ENCODE measurements around the gene CDNF. TPM values are rescaled to one million over a fixed set of nuclear protein-coding genes. Genes with fewer than 3 reads are reported as not detected.
A peak's percentile ranks its signal among the peaks of the same experiment; 100 is the strongest.
"Not testable (repeated sequence)": the region's sequence is repeated elsewhere in the genome, so short reads cannot be mapped to it uniquely, and the experiment has no call there.

CDNF gene
- 0.74 and 1.7 TPM in 2 replicates for total RNA-seq (2014; rRNA removed; shearing (Covaris generic))
- polyA plus RNA-seq (2015; cell fraction: cytosol; rRNA removed), result 1.1 and 1.5 TPM in 2 replicates
- 2.0 and 3.1 TPM in 2 replicates for polyA plus RNA-seq (2015; cell fraction: nucleus; rRNA removed)

DNA sequence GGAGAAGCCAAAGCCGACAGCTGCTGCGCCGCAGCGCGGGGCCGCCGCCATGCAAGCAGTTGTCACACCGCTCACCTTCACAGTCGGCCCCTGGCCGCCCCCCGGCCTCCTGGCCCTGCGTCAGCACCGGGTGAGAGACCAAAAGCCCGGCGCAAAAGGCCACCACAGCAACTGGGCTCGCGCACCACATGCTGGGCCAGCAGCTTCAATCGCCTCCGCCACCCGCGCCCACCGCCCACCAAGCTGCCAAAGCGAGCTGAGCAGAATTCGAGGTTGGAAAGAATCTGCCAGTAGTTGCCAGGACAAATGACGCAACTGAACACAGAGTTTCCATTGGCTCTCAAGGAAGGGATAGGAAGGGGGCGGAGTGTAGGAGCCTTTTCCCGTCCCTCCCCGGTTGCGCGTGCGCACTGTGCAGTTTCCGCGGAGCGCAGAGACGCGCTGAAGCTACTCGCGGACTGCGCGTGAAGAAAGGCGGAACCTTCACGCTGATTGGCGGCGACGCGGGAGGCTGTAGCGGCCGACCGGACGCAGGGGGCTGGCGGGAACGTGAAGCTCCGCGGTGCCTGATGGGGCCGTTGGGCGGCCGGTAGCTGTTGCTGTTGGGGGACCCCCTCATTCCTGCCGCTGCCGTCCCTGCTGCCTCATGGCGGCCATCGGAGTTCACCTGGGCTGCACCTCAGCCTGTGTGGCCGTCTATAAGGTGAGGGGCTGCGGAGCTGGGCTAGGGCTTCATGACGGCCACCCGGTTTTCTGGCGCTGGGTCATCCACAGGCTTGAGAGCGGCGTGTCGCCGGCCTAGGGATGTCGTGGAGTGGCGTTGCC lies at the start of gene CDNF, which contains the start of the genes HSPA14 and MSANTD7:
TSS of gene CDNF (minus strand) at position 281 of the 825 bp plus-strand sequence. CDS start at position 190, 91 bp downstream.
TSS of gene HSPA14 (plus strand) at position 550 of the 825 bp plus-strand sequence. CDS start at position 647, 97 bp downstream.
TSS of gene MSANTD7 (plus strand) at position 550 of the 825 bp plus-strand sequence. CDS start 3,979 bp downstream, outside the sequence.
- peak; percentile 97 for DNase-seq (ENCODE audit: low read depth, low spot score)
- in situ Hi-C loops (cut with HindIII; ENCODE audit: low pct_unique_long_range_greater_than_20kb, low sequenced_read_pairs), result no loop called here

- no peak for DNase-seq (ENCODE audit: low read depth, low spot score)
- in situ Hi-C loops (cut with HindIII; ENCODE audit: low pct_unique_long_range_greater_than_20kb, low sequenced_read_pairs), result no loop called here
Measured at GRCh38 chr10:14884082-14884481, 46.2 kb upstream of the CDNF start.

DNA sequence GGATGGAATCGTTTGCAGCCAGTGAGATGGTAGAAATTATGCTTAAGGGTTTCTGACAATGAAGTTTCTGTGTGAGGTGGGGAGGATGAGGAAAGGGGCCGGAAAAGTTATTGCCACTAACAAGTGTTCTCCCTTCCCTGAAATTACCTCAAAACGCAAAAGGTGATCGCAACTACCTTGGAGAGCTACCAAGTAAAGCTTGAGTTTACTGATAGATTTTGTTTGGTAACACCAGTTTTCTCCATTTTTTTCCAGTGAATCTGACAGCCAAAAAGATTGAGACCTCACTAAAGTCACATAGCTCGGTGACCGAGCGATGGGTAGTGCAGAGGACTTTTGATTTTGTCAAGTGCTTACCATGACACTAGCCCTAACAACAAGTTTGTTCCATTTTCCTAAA lies 42.4 kb upstream of the CDNF start:
- in situ Hi-C loops (cut with HindIII; ENCODE audit: low pct_unique_long_range_greater_than_20kb, low sequenced_read_pairs), result no loop called here
- peak; percentile 1 for DNase-seq (ENCODE audit: low read depth, low spot score)

- in situ Hi-C loops (cut with HindIII; ENCODE audit: low pct_unique_long_range_greater_than_20kb, low sequenced_read_pairs), result no loop called here
- DNase-seq (ENCODE audit: low read depth, low spot score), result no peak
Measured at GRCh38 chr10:14879928-14880193, 42.0 kb upstream of the CDNF start.

DNA sequence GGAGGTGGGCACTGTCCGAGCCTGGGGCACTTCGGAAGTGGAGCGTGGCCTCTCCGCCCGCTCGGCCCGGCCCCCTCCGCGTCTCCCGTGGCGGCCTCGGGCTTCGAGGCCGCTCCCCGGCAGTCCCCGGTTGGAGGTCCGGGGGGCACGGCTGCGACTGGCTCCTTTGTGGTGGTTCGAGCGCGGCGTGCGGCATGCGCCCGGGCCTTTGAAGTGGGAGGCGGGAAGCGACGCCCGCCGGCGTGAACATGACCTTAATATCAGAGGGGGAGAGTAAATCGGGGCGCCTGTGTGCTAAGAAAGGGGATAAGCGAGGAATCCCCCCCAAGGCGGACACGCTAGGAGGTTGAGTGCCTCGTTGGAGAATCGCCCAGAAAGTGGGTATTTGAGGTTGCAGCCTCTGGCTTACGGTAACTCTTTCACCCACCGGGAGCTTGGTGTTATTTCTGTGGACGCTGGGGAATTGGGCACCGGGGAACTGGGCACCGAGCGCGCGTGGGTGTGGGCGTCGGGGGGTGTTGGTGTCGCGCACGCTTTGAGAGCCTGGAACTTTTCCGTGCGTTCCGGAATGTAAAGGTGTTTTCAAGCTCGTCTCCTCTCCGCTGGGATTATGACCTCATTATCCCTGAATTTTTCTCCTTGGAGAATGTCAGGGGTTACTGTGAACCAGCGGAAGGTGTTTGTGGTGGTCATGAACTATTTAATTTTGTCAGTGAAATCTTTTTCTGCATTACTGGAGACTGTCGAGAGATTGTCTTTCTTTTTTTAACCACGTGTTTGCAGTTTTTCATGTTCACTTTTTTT lies 41.5 kb upstream of the CDNF start:
- peak; percentile 2 for DNase-seq (ENCODE audit: low read depth, low spot score)
- in situ Hi-C loops (cut with HindIII; ENCODE audit: low pct_unique_long_range_greater_than_20kb, low sequenced_read_pairs), result no loop called here

- in situ Hi-C loops (cut with HindIII; ENCODE audit: low pct_unique_long_range_greater_than_20kb, low sequenced_read_pairs), result no loop called here
- DNase-seq (ENCODE audit: low read depth, low spot score), result peak; percentile 86
Measured at GRCh38 chr10:14878266-14879123, 40.7 kb upstream of the CDNF start, which contains the start of gene SUV39H2. Gene SUV39H2, plus strand, starts transcription at chr10:14878866. Its CDS starts 23 bp downstream, at chr10:14878889.

DNA sequence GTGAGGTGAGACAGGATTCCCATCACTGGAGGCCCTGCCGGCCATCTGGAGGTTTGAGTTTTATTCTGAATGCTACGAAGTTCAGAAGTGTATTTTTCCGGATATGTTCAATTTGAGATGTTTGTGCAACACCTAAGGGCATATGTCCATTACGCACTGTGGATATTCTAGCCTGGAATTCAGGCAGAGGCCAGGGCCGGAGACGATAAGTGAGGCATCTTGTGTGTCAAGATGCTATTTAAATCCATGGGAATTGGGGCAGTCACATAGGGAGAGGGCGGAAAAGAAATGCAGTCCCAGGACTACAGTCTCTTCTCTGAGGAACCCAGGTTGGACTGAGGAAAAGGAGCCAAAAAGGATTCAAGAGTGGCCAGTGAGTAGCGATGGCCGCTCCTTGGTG lies 38.9 kb upstream of the CDNF start:
- in situ Hi-C loops (cut with HindIII; ENCODE audit: low pct_unique_long_range_greater_than_20kb, low sequenced_read_pairs), result no loop called here
- DNase-seq (ENCODE audit: low read depth, low spot score), result no peak

DNA sequence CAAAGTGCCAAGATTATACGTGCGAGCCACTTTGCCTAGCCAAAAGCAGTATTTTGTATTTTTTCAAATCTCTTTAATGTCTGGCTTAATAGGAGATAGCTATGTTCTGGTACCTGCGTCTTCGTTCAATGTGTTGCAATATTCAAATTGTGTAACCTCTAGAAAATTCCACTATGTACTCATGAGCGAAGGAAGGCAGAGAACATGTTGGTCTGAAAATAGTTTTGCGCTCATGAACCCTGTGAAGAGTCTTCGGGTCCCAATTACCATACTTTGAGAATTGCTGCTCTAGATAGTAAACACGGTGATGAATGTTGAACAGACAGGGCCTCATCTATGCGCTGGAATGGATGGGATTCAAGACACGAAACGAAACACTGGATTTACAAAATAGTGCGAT lies 38.1 kb upstream of the CDNF start:
- DNase-seq (ENCODE audit: low read depth, low spot score), result no peak
- in situ Hi-C loops (cut with HindIII; ENCODE audit: low pct_unique_long_range_greater_than_20kb, low sequenced_read_pairs), result no loop called here

DNA sequence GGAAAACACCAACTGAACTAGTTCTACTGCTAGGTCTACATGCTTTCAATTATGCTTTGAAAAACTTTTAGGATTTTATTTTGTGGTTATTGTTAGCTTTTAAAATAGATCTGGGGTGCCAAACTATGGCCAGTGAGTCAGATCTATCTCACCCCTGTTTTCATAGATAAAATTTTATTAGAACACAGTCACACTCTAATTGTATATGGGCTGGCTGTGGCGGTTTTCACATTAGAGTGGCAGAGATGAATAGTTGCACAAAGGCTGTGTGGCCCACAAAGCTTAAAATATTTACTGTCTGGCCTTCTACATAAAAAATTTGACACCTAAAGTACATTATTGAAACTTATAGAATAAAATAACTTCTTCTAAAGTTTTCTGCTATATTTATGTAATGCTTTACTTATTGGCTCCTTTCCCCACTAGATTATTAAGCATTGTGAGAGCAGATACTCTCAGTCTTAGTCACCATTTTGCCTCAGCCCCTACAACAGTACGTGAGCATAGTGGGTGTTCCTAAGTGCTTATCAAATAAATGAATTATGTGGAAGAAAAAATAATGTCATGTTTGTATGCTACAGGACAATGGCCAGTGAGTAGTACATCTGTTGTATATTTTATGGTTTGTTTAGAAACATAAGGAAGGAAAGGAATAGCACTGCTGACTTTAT lies 35.4 kb upstream of the CDNF start:
- in situ Hi-C loops (cut with HindIII; ENCODE audit: low pct_unique_long_range_greater_than_20kb, low sequenced_read_pairs), result no loop called here
- DNase-seq (ENCODE audit: low read depth, low spot score), result no peak

- in situ Hi-C loops (cut with HindIII; ENCODE audit: low pct_unique_long_range_greater_than_20kb, low sequenced_read_pairs), result not testable (repeated sequence)
Measured at GRCh38 chr10:14864871-14865270, 27.0 kb upstream of the CDNF start.

GRCh38 chr10:14864466-14864865 lies 26.6 kb upstream of the CDNF start:
- DNase-seq (ENCODE audit: low read depth, low spot score); in situ Hi-C loops (cut with HindIII; ENCODE audit: low pct_unique_long_range_greater_than_20kb, low sequenced_read_pairs): not testable (repeated sequence)

More at GRCh38 chr10:14864871-14865270, 27.0 kb upstream of the CDNF start:
- DNase-seq (ENCODE audit: low read depth, low spot score), result not testable (repeated sequence)

GRCh38 chr10:14860791-14861190 lies 23.0 kb upstream of the CDNF start:
- no peak for DNase-seq (ENCODE audit: low read depth, low spot score)
- in situ Hi-C loops (cut with HindIII; ENCODE audit: low pct_unique_long_range_greater_than_20kb, low sequenced_read_pairs), result no loop called here

GRCh38 chr10:14859775-14860174 lies 21.9 kb upstream of the CDNF start:
- no peak for DNase-seq (ENCODE audit: low read depth, low spot score)
- in situ Hi-C loops (cut with HindIII; ENCODE audit: low pct_unique_long_range_greater_than_20kb, low sequenced_read_pairs), result no loop called here

DNA sequence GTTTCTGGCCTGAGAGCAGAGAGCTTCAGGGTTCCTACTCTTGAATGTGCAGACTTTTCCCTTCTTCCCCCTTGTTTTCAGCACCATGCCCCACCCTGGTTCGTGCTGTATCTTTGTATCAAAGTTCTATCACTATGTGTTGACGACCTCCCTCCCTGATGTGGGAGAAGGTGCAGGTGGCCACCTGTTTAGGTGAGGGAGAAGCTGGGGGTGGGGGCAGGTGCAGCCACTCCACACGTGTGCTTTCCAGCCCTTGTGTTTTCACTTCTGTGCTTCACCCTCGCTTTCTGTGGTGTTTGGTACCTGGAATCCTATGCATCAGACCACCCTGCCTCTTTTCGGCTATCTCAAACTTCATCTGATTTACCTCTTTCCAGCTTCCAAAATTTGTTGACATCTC lies 21.2 kb upstream of the CDNF start:
- in situ Hi-C loops (cut with HindIII; ENCODE audit: low pct_unique_long_range_greater_than_20kb, low sequenced_read_pairs), result no loop called here
- DNase-seq (ENCODE audit: low read depth, low spot score), result no peak

DNA sequence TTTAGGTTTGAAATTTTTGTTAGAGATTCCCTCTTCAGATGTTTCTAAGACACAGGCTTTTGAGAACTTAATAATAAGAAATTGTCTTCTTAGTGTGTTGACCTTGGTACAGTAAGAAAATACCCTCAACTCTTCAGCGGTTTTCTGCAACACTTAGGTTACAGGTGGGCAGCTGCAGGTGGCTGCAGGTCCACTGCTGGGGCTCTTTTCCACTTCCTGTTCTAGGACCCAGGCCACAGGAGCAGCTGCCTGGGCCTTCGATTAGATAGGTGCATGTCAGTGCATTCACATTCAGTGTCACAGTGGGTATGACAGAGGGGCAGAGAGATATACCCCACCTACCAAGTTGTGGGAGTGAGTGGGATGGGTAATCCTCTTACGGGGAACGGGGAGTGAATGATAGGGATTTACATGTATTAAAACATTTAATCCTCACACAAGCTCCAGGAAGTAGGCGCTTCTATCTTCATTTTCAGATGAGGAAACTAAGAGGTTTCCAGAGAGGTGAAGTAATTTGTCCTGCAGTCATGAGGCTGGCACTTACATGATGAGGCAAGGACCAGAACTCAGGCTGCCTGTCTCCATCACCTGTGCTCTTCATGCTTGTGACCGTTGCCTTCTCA lies 20.6 kb upstream of the CDNF start:
- no peak for DNase-seq (ENCODE audit: low read depth, low spot score)
- in situ Hi-C loops (cut with HindIII; ENCODE audit: low pct_unique_long_range_greater_than_20kb, low sequenced_read_pairs), result no loop called here

DNA sequence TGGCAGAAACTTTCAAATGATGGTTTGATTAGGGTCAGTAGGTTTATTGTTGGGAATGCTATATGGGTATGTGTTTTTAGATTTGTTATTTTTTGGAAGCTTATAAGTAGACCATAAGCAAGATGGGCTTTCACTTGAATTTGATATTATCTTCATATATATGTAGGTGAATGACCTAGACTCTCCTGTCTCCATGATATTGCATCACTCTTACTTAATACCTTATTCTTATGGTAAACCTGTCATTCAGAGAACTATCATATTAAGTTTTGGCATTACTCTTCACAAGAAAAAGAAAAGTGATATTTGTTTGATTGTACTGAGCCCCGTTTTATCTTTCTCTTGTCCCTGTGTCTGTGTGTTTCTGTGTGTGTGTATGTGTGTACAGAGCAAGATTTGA lies 17.6 kb upstream of the CDNF start:
- DNase-seq (ENCODE audit: low read depth, low spot score), result no peak
- in situ Hi-C loops (cut with HindIII; ENCODE audit: low pct_unique_long_range_greater_than_20kb, low sequenced_read_pairs), result no loop called here

- in situ Hi-C loops (cut with HindIII; ENCODE audit: low pct_unique_long_range_greater_than_20kb, low sequenced_read_pairs), result no loop called here
- DNase-seq (ENCODE audit: low read depth, low spot score), result no peak
Measured at GRCh38 chr10:14852236-14852635, 14.4 kb upstream of the CDNF start.
